Measurements from ENCODE around the gene RNF5.
"Not testable (repeated sequence)": the region's sequence is repeated elsewhere in the genome, so short reads cannot be mapped to it uniquely, and the experiment has no call there.

- TF ChIP-seq, protein P1, sequence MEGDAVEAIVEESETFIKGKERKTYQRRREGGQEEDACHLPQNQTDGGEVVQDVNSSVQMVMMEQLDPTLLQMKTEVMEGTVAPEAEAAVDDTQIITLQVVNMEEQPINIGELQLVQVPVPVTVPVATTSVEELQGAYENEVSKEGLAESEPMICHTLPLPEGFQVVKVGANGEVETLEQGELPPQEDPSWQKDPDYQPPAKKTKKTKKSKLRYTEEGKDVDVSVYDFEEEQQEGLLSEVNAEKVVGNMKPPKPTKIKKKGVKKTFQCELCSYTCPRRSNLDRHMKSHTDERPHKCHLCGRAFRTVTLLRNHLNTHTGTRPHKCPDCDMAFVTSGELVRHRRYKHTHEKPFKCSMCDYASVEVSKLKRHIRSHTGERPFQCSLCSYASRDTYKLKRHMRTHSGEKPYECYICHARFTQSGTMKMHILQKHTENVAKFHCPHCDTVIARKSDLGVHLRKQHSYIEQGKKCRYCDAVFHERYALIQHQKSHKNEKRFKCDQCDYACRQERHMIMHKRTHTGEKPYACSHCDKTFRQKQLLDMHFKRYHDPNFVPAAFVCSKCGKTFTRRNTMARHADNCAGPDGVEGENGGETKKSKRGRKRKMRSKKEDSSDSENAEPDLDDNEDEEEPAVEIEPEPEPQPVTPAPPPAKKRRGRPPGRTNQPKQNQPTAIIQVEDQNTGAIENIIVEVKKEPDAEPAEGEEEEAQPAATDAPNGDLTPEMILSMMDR (conservative IDR thresholded peaks at IDR 0.05; ENCODE audit: low read depth, low read length) = not testable (repeated sequence)
- TF ChIP-seq RCOR1 (IDR thresholded peaks at IDR 0.05; ENCODE audit: insufficient replicate concordance, low read length); POLR2A (IDR thresholded peaks at IDR 0.05; ENCODE audit: low read depth, low read length); MAZ (IDR thresholded peaks at IDR 0.05; ENCODE audit: borderline replicate concordance, low read depth, low read length): not testable (repeated sequence)
These were observed 14.9 kb downstream of the RNF5 start for GRCh38 chr6:32193096-32193495.

Data from IMR-90 (cell line).